Tibial nerve (tissue), 4 donors: ENCODE results near the gene IFNA10. TPM values are rescaled to one million over a fixed set of nuclear protein-coding genes. Genes with fewer than 3 reads are reported as not detected.
A peak's percentile ranks its signal among the peaks of the same experiment; 100 is the strongest.
"Not testable (repeated sequence)": the region's sequence is repeated elsewhere in the genome, so short reads cannot be mapped to it uniquely, and the experiment has no call there.

ENCODE experiments used
- DNase-seq, 2 donors: peaks; one replicate each; pipeline ENCODE4 v3.0.0-alpha.2; 2019; ENCODE audit warnings: low spot score in 2 of 2
- H3K27ac ChIP-seq, 4 donors: fragments of 200-600 bp; sonication (generic) in 3 of 4; one replicate each; pipeline ENCODE4 v1.5.1; 2017 to 2019; ENCODE audit warnings: mild to moderate bottlenecking in 1 of 4
- H3K27me3 ChIP-seq, 2 donors: fragments of 200-600 bp; sonication (generic) in 1 of 2; one replicate each; pipeline versions ENCODE4 v1.5.1 to v1.6.0; 2017 to 2019
- H3K36me3 ChIP-seq, 3 donors: fragments of 200-600 bp; sonication (generic); one replicate each; pipeline ENCODE4 v1.5.1; 2018 to 2019
- H3K4me1 ChIP-seq, 4 donors: fragments of 200-600 bp; sonication (generic) in 3 of 4; one replicate each; pipeline ENCODE4 v1.5.1; 2017 to 2019
- H3K4me3 ChIP-seq, 4 donors: fragments of 200-600 bp; sonication (generic) in 3 of 4; one replicate each; pipeline ENCODE4 v1.5.1; 2017 to 2019; ENCODE audit warnings: mild to moderate bottlenecking in 1 of 4, moderate library complexity in 1 of 4
- H3K9me3 ChIP-seq, 4 donors: fragments of 200-600 bp; sonication (generic) in 3 of 4; one replicate each; pipeline ENCODE4 v1.5.1; 2017 to 2019
- EP300 ChIP-seq, 2 donors: sonication (generic); formaldehyde crosslinking; IDR thresholded peaks; one replicate each; pipeline ENCODE4 v1.6.1; 2017; ENCODE audit warnings: antibody characterized with exemption in 2 of 2, mild to moderate bottlenecking in 1 of 2
- POLR2A ChIP-seq, 2 donors: fragments of 450-650 bp; IDR thresholded peaks; one replicate each; pipeline ENCODE4 v1.6.1; 2017; ENCODE audit warnings: antibody characterized with exemption in 2 of 2, mild to moderate bottlenecking in 2 of 2, moderate library complexity in 2 of 2
- WGBS, 2 donors: methylation state at CpG; one replicate each; pipeline ENCODE4 v1.1.5; 2018; 5-methylcytosine and 5-hydroxymethylcytosine counted together
- total RNA-seq, 4 donors: library from RNA; depleted of rRNA; stranded (reverse); fragments of >200 nt; gene quantifications; one replicate each; pipeline ENCODE4 v1.1.0, GENCODE V29; 2016
- TF ChIP-seq, protein P1 (sequence below), 5 experiments: fragments of 200-600 bp in 3 of 5; fragments of 450-650 bp in 2 of 5; sonication (generic) in 3 of 5; IDR thresholded peaks; one replicate each; pipeline ENCODE4 v1.5.1; 2016 to 2019; ENCODE audit warnings: antibody characterized with exemption in 5 of 5, mild to moderate bottlenecking in 3 of 5, moderate library complexity in 2 of 5

The IFNA10 gene
- total RNA-seq, 4 donors from 2014 or later, result not detected

DNA sequence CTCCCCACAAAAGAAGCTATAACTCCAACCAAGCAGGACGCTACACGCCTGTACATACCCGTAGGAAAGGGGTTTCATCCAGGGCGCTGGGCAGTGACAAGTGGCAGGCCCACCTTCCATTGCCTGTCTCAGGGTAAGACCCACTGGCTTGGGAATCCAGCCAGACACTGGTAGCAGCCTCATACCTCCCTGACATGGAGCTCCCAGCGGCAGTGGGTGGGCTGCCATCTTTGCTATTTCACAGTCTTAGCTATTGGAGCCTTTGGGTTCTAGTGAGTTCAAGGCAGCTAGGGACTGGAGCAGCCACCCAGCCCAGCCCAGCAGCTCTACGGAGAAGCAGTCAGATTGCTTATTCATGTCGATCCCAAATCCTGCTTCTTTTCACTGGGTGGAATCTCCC lies 3.4 kb upstream of the IFNA10 start:
- H3K27ac ChIP-seq, result no peak overlapping the region
- no peaks in the 10 kb centered on the region for H3K9me3 ChIP-seq
- no peaks in the 10 kb centered on the region for H3K27me3 ChIP-seq
- no peak for DNase-seq
- H3K36me3 ChIP-seq, result no peaks in the 10 kb centered on the region
- no peaks in the 10 kb centered on the region for H3K4me1 ChIP-seq
- TF ChIP-seq POLR2A (IDR thresholded peaks at IDR 0.05), result no peak
- no peak for TF ChIP-seq EP300 (IDR thresholded peaks at IDR 0.05)
- TF ChIP-seq, protein P1, sequence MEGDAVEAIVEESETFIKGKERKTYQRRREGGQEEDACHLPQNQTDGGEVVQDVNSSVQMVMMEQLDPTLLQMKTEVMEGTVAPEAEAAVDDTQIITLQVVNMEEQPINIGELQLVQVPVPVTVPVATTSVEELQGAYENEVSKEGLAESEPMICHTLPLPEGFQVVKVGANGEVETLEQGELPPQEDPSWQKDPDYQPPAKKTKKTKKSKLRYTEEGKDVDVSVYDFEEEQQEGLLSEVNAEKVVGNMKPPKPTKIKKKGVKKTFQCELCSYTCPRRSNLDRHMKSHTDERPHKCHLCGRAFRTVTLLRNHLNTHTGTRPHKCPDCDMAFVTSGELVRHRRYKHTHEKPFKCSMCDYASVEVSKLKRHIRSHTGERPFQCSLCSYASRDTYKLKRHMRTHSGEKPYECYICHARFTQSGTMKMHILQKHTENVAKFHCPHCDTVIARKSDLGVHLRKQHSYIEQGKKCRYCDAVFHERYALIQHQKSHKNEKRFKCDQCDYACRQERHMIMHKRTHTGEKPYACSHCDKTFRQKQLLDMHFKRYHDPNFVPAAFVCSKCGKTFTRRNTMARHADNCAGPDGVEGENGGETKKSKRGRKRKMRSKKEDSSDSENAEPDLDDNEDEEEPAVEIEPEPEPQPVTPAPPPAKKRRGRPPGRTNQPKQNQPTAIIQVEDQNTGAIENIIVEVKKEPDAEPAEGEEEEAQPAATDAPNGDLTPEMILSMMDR (IDR thresholded peaks at IDR 0.05), result no peak
- 94% methylated on average over 6 of the region's 7 CpGs for WGBS, 2 donors
- no peak overlapping the region for H3K4me3 ChIP-seq

DNA sequence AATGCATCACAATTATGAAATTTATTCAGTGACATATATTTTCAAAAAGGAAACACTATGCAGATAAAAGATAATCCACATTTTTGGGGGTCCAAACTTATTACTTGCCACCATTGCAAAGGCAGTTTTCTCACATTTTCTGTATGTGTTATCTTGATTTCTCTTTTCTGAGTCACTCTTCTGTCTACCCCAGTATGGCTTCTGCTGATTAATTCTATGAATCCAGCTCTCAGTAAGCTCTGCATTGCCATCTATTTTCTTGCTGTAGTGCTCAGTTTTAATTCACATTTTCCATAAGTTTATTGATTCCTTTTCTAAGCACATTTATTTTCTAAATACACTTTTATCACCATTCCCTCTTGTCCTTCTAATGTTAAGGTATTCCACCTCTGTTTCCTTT lies 1.7 kb downstream of the IFNA10 start:
- Histone ChIP-seq H3K36me3 (no peaks in the 10 kb centered on the region), H3K4me3 (no peak overlapping the region), H3K27ac (no peak overlapping the region), H3K4me1 (no peaks in the 10 kb centered on the region), H3K27me3 (no peaks in the 10 kb centered on the region), H3K9me3 (no peaks in the 10 kb centered on the region)
- DNase-seq, result no peak
- TF ChIP-seq, protein P1 (IDR thresholded peaks at IDR 0.05), result no peak
- TF ChIP-seq POLR2A (IDR thresholded peaks at IDR 0.05) (no peak), EP300 (IDR thresholded peaks at IDR 0.05) (no peak)

DNA sequence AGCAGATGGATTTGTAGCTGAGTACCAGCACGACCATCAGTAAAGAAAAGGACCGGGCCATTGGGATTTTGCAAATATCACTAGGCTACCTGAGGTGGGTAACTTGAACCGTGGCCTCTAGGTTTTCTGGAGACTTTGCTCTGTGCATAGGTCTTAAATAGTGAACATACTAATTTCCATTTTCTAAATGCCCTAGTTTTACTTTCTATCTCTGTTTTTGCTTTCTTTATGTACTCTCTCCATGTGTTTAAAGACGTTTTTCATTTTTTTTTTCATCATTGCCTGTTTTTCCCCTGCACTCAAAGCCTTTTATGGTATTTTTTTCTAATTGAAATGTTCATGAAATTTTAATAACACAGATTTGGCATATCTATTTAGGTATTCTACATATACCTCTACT lies 4.8 kb downstream of the IFNA10 start, which contains the start of gene IFNA7:
IFNA7 (minus strand) TSS at position 101 of the 400 bp plus-strand sequence; CDS start at position 61, 40 bp downstream.
- not testable (repeated sequence) for H3K27ac ChIP-seq, H3K36me3 ChIP-seq, H3K4me3 ChIP-seq, H3K9me3 ChIP-seq, H3K4me1 ChIP-seq, DNase-seq, H3K27me3 ChIP-seq
- WGBS, 2 donors, result 70 to 72% methylated on average over 4 of the region's 4 CpGs

DNA sequence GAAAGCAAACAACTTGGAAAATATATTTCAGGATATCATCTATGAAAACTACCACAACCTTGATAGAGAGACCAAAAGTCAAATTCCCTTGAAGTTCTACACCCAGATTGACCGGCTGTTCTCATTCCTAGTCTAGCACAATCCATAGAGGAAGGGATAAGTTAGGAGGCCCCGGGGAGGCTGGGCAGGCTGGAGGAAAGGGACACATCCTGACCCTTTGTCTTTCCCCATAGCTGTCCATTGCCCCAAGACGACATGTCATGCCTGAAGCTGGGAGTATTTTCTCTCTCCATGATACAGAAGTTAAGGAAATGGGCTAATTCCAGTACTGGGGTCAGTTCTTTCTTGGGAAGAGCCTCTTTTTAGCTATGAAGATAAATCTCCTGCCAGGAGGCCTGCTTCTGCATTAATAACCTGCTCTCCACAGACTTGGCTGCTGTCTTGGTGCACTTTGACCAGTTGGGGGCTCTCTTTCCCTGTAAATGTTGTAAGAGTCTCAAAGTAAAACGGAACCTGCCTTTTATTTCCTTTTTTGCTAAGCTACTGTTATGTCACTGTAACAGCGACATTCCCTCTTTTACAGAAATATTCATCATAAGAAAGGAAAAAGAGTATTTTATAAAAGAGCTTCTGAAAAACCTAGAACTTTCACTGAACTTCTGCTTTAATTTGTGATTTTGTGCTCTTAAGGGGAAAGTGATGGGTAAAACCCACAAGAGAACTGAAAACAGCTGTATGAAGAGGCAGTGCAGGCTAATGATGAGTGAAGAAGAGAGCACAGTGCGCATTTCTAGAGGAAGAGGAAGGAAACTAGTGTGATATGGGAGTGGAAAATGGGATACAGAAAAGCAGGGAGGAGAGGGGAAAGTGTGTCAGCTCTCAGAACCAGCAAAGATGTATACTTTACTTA lies 11.8 kb downstream of the IFNA10 start:
- not testable (repeated sequence) for H3K27me3 ChIP-seq, H3K4me3 ChIP-seq, H3K9me3 ChIP-seq, H3K4me1 ChIP-seq, H3K27ac ChIP-seq, H3K36me3 ChIP-seq
- 38 to 41% methylated on average over 6 of the region's 6 CpGs for WGBS, 2 donors
- TF ChIP-seq, protein P1 (IDR thresholded peaks at IDR 0.05), result peak; percentile 27 to 45 (median 42)
- DNase-seq, result peak in 1 of 2 donors; percentile 26

DNA sequence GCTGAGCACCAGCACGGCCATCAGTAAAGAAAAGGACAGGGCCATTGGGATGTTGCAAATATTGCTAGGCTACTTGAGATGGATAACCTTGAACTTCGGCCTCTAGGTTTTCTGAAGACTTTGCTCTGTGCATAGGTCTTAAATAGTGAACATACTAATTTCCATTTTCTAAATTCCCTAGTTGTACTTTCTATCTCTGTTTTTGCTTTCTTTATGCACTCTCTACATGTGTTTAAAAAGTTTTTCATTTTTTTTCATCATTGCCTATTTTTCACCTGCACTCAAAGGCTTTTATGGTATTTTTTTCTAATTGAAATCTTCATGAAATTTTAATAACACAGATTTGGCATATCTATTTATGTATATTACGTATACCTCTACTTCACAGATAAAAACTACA lies 19.5 kb downstream of the IFNA10 start, which contains the start of gene IFNA4:
IFNA4 (minus strand) TSS at position 101 of the 400 bp plus-strand sequence; CDS start at position 45, 56 bp downstream.
- H3K4me3 ChIP-seq, H3K9me3 ChIP-seq, DNase-seq, H3K4me1 ChIP-seq, H3K27me3 ChIP-seq, H3K36me3 ChIP-seq, H3K27ac ChIP-seq: not testable (repeated sequence)
- WGBS, 2 donors, result 92 to 94% methylated on average over 3 of the region's 3 CpGs

DNA sequence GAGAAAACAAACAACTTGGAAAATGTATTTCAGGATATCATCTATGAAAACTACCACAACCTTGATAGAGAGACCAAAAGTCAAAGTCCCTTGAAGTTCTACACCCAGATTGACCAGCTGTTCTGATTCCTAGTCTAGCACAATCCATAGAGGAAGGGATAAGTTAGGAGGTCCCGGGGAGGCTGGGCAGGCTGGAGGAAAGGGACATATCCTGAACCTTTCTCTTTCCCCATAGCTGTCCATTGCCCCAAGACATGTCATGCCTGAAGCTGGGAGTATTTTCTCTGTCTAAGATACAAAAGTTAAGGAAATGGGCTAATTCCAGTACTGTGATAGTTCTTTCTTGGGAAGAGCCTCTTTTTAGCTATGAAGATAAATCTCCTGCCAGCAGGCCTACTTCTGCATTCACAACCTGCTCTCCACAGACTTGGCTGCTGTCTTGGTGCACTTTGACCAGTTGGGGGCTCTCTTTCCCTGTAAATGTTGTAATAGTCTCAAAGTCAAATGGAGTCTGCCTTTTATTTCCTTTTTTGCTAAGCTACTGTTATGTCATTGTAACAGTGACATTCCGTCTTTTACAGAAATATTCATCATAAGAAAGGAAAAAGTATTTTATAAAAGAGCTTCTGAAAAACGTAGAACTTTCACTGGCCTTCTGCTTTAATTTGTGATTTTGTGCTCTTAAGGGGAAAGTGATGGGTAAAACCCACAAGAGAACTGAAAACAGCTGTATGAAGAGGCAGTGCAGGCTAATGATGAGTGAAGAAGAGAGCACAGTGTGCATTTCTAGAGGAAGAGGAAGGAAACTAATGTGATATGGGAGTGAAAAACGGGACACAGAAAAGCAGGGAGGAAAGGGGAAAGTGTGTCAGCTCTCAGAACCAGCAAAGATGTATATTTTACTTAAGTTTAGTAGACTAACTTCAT lies 23.9 kb downstream of the IFNA10 start:
- H3K4me3 ChIP-seq, H3K9me3 ChIP-seq, H3K27me3 ChIP-seq, H3K36me3 ChIP-seq, H3K4me1 ChIP-seq, H3K27ac ChIP-seq: not testable (repeated sequence)
- peak in 1 of 2 donors; percentile 18 for DNase-seq
- WGBS, 2 donors, result 33 to 43% methylated on average over 4 of the region's 4 CpGs
- TF ChIP-seq, protein P1 (IDR thresholded peaks at IDR 0.05), result peak in 2 of 5 experiments; percentile 12 to 18
